GM19455 (cell line): Measurements from ENCODE around the gene AMBRA1.

Experiments used
- ATAC-seq: cut with Tn5 transposase; IDR thresholded peaks from one replicate; pipeline ENCODE4 v1.9.1; 2021; ENCODE audit not compliant: unreplicated experiment

Gene AMBRA1

GRCh38 chr11:46359953-46360352 is 233.9 kb downstream of the AMBRA1 start:
- no peak for ATAC-seq

GRCh38 chr11:46357483-46357936 is 236.3 kb downstream of the AMBRA1 start:
- no peak for ATAC-seq

GRCh38 chr11:46356924-46357482 is 236.8 kb downstream of the AMBRA1 start:
- ATAC-seq: no peak

- ATAC-seq: no peak
Measured at GRCh38 chr11:46353698-46354097, 240.1 kb downstream of the AMBRA1 start.

GRCh38 chr11:46352063-46352841 is 241.6 kb downstream of the AMBRA1 start:
- ATAC-seq: no peak

GRCh38 chr11:46351606-46352005 is 242.2 kb downstream of the AMBRA1 start:
- ATAC-seq: no peak

GRCh38 chr11:46351148-46351547 is 242.7 kb downstream of the AMBRA1 start:
- no peak for ATAC-seq

- no peak for ATAC-seq
Measured at GRCh38 chr11:46350695-46351094, 243.1 kb downstream of the AMBRA1 start.

GRCh38 chr11:46348566-46349401 is 245.0 kb downstream of the AMBRA1 start:
- no peak for ATAC-seq

GRCh38 chr11:46347637-46348311 is 246.0 kb downstream of the AMBRA1 start:
- ATAC-seq: no peak

GRCh38 chr11:46346886-46347636 is 246.8 kb downstream of the AMBRA1 start, which contains the start of gene DGKZ:
TSS of gene DGKZ (plus strand) at chr11:46347463. CDS start at chr11:46347660, 197 bp downstream.
- peak; percentile 61 for ATAC-seq
